Right lobe of liver (tissue), 4 donors: ENCODE data around the gene SECISBP2.
"Not testable (repeated sequence)": the region's sequence is repeated elsewhere in the genome, so short reads cannot be mapped to it uniquely, and the experiment has no call there.

Source experiments
- CTCF ChIP-seq, 4 donors: fragments of 200-600 bp in 3 of 4; fragments of 450-650 bp in 1 of 4; IDR thresholded peaks; one replicate each; pipeline versions ENCODE4 v1.5.1 to v1.8.0; 2016 to 2022; ENCODE audit warnings: antibody characterized with exemption in 4 of 4, mild to moderate bottlenecking in 2 of 4
- POLR2A ChIP-seq: fragments of 450-650 bp; IDR thresholded peaks from one replicate; pipeline ENCODE4 v1.6.1; 2017; ENCODE audit warnings: antibody characterized with exemption, mild to moderate bottlenecking
- donor health status: DM: no; HTN: no; CAD: no.
- donor health status: DM: no; HTN: no; CAD: no.
- donor health status: DM: no; HTN: yes; CAD: no.

- TF ChIP-seq CTCF (IDR thresholded peaks at IDR 0.05); POLR2A: not testable (repeated sequence)
These were observed 25.5 kb downstream of the SECISBP2 start for GRCh38 chr9:89343812-89344211.
